DOHH2 (cell line): Measurements from ENCODE around the gene SENP1.

ENCODE experiments used
- H3F3A ChIP-seq: fragments of 200-600 bp; sonication (generic), shearing (Covaris generic); 2 replicates; pipeline ENCODE4 v1.6.0; 2016; ENCODE audit warnings: antibody characterized with exemption, mild to moderate bottlenecking; ENCODE audit not compliant: control insufficient read depth, insufficient read depth
- H3K27ac ChIP-seq: fragments of 200-600 bp; sonication (generic); 2 replicates; pipeline ENCODE4 v1.5.1; 2014; ENCODE audit warnings: low read depth, mild to moderate bottlenecking, low read length, moderate library complexity
- H3K27me3 ChIP-seq: fragments of 200-600 bp; sonication (generic); 2 replicates; pipeline ENCODE4 v1.6.1; 2014; ENCODE audit warnings: mild to moderate bottlenecking, low read length, mixed read lengths; ENCODE audit not compliant: control insufficient read depth
- H3K36me3 ChIP-seq: fragments of 200-600 bp; sonication (generic); 2 replicates; pipeline ENCODE4 v1.6.1; 2014; ENCODE audit warnings: mild to moderate bottlenecking, low read length, moderate library complexity, mixed read lengths; ENCODE audit not compliant: control insufficient read depth
- H3K4me1 ChIP-seq: fragments of 200-600 bp; sonication (generic); 2 replicates; pipeline ENCODE4 v1.6.1; 2014; ENCODE audit warnings: mild to moderate bottlenecking, low read length, mixed read lengths; ENCODE audit not compliant: control insufficient read depth
- H3K4me2 ChIP-seq: fragments of 200-600 bp; sonication (generic); 2 replicates; pipeline ENCODE4 v1.6.0; 2014; ENCODE audit warnings: mild to moderate bottlenecking, low read length, moderate library complexity
- H3K4me3 ChIP-seq: fragments of 200-600 bp; sonication (generic); 2 replicates; pipeline ENCODE4 v1.5.1; 2014; ENCODE audit warnings: mild to moderate bottlenecking, low read length, mixed read lengths
- H3K79me2 ChIP-seq: fragments of 200-600 bp; sonication (generic); 2 replicates; pipeline ENCODE4 v1.6.1; 2014; ENCODE audit warnings: mild to moderate bottlenecking, low read length, mixed read lengths; ENCODE audit not compliant: control insufficient read depth
- H3K9me2 ChIP-seq: fragments of 200-600 bp; sonication (generic); replicated peaks from 2 replicates; pipeline ENCODE4 v1.6.1; 2014; ENCODE audit warnings: mild to moderate bottlenecking, low read length, mixed read lengths; ENCODE audit not compliant: control insufficient read depth
- H3K9me3 ChIP-seq: fragments of 200-600 bp; sonication (generic); 2 replicates; pipeline ENCODE4 v1.6.1; 2014; ENCODE audit warnings: antibody characterized with exemption, low read length, mixed read lengths; ENCODE audit not compliant: control insufficient read depth, insufficient read depth
- H4K20me1 ChIP-seq: fragments of 200-600 bp; sonication (generic); 2 replicates; pipeline ENCODE4 v1.6.0; 2014; ENCODE audit warnings: low read depth, mild to moderate bottlenecking, antibody characterized with exemption, low read length, moderate library complexity; ENCODE audit not compliant: control insufficient read depth, insufficient read depth
- EZH2phosphoT487 ChIP-seq: fragments of 200-600 bp; sonication (generic); IDR thresholded peaks from 2 replicates; pipeline ENCODE4 v1.6.1; 2017; ENCODE audit warnings: borderline replicate concordance, mild to moderate bottlenecking, antibody characterized with exemption, low read length, moderate library complexity, mixed read lengths
- TF ChIP-seq, protein P1 (sequence below): fragments of 200-600 bp; sonication (generic); IDR thresholded peaks from one replicate; pipeline ENCODE4 v1.5.1; 2014; ENCODE audit warnings: antibody characterized with exemption, mild to moderate bottlenecking, low read depth, low read length; ENCODE audit not compliant: poor library complexity, severe bottlenecking

The SENP1 gene

DNA sequence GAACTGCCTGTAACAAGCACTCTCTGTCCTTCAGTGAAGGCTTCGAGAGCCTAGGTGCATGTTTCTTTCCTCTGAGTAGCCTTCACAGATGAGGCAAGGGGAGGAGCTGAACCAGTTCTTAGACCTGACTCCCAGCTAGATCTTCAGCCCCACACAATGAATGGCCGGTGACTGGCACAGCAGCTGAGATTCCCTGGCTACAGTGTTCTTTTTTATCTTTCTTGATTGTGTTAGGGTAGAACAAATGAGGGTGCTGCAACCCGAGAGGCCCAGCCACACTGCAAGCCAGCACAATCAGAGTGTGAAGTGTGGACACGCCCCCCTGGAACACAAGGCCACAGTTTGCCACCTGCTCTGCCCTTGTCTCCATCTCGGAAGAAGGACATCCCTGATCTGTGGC lies 82.5 kb downstream of the SENP1 start:
- peaks cover 9% of the 10 kb centered on the region; the same call in 1 of the 2 replicates for H3K27me3 ChIP-seq
- H3K9me3 ChIP-seq: no peaks in the 10 kb centered on the region
- no peaks in the 10 kb centered on the region for H3F3A ChIP-seq
- H3K79me2 ChIP-seq: no peaks in the 10 kb centered on the region
- no peak overlapping the region for H3K4me2 ChIP-seq
- no peaks in the 10 kb centered on the region for H3K4me1 ChIP-seq
- H3K27ac ChIP-seq: no peak overlapping the region
- no peaks in the 10 kb centered on the region for H3K36me3 ChIP-seq
- no peaks in the 10 kb centered on the region for H4K20me1 ChIP-seq
- H3K9me2 ChIP-seq: no peaks in the 10 kb centered on the region
- no peak for TF ChIP-seq EZH2phosphoT487
- TF ChIP-seq, protein P1, sequence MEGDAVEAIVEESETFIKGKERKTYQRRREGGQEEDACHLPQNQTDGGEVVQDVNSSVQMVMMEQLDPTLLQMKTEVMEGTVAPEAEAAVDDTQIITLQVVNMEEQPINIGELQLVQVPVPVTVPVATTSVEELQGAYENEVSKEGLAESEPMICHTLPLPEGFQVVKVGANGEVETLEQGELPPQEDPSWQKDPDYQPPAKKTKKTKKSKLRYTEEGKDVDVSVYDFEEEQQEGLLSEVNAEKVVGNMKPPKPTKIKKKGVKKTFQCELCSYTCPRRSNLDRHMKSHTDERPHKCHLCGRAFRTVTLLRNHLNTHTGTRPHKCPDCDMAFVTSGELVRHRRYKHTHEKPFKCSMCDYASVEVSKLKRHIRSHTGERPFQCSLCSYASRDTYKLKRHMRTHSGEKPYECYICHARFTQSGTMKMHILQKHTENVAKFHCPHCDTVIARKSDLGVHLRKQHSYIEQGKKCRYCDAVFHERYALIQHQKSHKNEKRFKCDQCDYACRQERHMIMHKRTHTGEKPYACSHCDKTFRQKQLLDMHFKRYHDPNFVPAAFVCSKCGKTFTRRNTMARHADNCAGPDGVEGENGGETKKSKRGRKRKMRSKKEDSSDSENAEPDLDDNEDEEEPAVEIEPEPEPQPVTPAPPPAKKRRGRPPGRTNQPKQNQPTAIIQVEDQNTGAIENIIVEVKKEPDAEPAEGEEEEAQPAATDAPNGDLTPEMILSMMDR: no peak
- no peak overlapping the region for H3K4me3 ChIP-seq

DNA sequence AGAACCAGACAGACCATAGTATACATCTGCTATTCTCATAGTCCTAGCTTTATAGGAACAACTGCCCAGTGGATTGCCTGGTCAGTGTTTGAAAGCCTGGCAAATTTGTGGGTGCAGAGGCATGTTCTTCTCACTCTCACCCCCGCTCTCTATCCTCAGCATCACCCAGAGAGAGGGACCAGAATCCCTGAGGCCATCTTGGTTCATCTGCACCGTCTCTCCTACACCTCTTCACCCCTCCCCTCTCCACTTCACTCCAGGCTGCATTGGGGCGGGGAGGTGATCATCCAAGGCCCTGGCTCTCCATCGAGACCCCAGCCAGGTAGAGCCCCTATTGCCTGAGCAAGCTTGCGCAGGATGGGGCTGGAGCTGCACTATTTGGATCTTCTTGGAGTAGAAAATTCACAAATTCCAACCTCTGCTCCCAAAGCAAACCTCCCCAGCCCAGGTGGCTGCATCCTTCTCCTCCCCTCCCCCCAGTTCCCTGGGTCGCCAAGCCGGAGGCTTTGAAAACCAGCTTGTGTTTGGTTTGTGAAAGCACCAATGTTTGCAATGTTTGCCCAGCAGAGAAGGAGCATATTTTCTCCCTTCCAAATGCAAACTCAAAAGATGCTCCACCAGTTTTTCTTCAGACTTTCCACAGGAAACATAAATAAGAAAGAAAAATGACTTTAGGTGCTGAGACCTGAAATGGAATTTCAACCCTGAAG lies 83.0 kb downstream of the SENP1 start:
- H3K4me1 ChIP-seq: no peaks in the 10 kb centered on the region
- H3K4me3 ChIP-seq: no peak overlapping the region
- H3K4me2 ChIP-seq: no peak overlapping the region
- no peaks in the 10 kb centered on the region for H3K9me2 ChIP-seq
- H3K27me3 ChIP-seq: peaks cover 14% of the 10 kb centered on the region; the same call in 1 of the 2 replicates
- H3K9me3 ChIP-seq: no peaks in the 10 kb centered on the region
- TF ChIP-seq EZH2phosphoT487: no peak
- TF ChIP-seq, protein P1: no peak
- H3K36me3 ChIP-seq: no peaks in the 10 kb centered on the region
- no peaks in the 10 kb centered on the region for H3K79me2 ChIP-seq
- no peaks in the 10 kb centered on the region for H4K20me1 ChIP-seq
- no peaks in the 10 kb centered on the region for H3F3A ChIP-seq
- H3K27ac ChIP-seq: no peak overlapping the region

DNA sequence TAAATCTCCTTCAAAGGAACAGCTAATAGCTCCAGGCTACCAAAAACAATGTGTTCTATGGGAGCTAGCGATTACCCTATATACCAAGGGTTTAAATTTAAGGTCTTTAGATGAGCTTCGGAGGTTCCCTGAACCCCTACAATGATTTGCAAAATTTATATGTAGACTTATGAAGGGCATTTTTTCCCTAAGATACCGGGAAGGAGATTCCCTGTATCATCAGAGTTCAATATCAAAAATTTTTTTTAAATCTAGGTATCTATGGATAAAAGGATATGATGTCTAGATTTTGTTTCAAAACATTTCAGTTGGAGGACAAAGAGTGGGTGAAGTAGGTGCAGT lies 83.7 kb downstream of the SENP1 start:
- Histone ChIP-seq H3K36me3 (no peaks in the 10 kb centered on the region), H3K4me2 (no peak overlapping the region), H3K27ac (no peak overlapping the region), H3K4me1 (no peaks in the 10 kb centered on the region), H3F3A (no peaks in the 10 kb centered on the region), H3K4me3 (no peak overlapping the region), H3K9me3 (no peaks in the 10 kb centered on the region), H4K20me1 (no peaks in the 10 kb centered on the region), H3K9me2 (no peaks in the 10 kb centered on the region), H3K79me2 (no peaks in the 10 kb centered on the region), H3K27me3 (peaks cover 14% of the 10 kb centered on the region; the same call in 1 of the 2 replicates)
- TF ChIP-seq EZH2phosphoT487: no peak
- TF ChIP-seq, protein P1: no peak
